GM04504 (cell line): ENCODE measurements around the gene NFYC.

Experiments
- DNase-seq: peaks from one replicate; pipeline ENCODE4 v3.0.0-alpha.2; 2012; ENCODE audit warnings: low read depth

NFYC gene

GRCh38 chr1:40783001-40783905 lies 91.7 kb downstream of the NFYC start, which contains the start of gene KCNQ4:
KCNQ4 (plus strand) TSS chr1:40783787; CDS start chr1:40784094, 307 bp downstream.
- no peak for DNase-seq

DNA sequence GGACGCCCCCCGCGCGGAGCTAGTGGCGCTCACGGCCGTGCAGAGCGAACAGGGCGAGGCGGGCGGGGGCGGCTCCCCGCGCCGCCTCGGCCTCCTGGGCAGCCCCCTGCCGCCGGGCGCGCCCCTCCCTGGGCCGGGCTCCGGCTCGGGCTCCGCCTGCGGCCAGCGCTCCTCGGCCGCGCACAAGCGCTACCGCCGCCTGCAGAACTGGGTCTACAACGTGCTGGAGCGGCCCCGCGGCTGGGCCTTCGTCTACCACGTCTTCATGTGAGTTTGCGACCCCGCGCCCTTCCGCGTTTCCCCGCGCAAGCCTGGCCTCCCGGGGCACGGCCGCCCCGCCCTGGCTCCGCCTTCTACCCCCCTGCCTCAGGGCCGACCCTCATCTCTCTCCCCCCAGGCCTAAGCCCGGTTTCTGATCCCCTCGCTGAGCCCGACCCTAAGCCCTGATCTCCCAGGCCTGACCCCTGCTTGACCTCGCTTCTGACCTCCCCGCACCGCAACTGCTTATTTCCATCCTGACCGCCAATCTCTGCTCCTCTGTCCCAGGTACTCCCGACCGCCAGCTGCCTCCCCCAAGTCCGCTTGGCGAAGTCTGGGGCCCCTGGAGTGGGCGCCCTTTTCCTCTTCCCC lies 92.8 kb downstream of the NFYC start:
- no peak for DNase-seq

DNA sequence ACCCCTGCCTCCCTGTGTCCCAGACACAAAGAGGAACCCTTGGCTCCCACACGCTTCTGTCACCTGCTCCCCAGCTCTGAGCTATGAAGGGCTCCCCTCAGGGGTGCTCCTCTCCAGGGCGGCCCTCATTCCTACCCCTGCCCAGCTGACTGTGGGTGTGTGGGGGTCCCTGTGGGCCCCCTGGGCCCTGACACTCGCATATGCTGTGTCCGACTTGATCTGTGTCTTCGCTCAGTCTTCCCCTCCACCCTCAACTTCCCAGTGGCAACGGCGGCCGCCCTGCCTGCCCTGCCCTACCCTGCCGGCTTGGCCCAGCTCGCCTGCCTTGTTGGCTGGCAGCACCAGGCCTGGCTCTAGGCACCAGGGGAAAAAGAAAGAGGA lies 93.3 kb downstream of the NFYC start:
- DNase-seq = no peak

DNA sequence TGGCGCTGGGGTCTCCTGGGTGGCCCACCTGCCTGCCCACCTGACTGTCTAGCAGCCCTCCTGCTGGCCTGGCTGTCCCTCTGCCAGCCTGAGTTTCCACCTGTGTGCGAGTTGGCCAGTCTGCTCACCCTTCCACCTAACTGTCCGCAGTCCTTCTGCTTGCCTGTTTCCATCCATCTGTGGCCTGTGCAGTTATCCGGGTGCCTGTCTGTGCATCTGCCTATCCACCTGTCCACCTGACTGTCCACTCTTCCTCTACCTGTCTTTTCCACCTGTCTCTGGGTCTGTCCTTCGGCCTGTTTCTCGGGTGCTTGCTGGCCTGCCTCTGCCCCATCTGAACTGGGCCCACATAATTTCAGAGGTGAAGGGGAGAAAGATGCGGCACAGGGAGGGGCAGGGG lies 93.9 kb downstream of the NFYC start:
- no peak for DNase-seq

GRCh38 chr1:40786171-40786994 lies 94.9 kb downstream of the NFYC start:
- DNase-seq = no peak

- DNase-seq = no peak
Observed at GRCh38 chr1:40786995-40787705, 95.6 kb downstream of the NFYC start.

DNA sequence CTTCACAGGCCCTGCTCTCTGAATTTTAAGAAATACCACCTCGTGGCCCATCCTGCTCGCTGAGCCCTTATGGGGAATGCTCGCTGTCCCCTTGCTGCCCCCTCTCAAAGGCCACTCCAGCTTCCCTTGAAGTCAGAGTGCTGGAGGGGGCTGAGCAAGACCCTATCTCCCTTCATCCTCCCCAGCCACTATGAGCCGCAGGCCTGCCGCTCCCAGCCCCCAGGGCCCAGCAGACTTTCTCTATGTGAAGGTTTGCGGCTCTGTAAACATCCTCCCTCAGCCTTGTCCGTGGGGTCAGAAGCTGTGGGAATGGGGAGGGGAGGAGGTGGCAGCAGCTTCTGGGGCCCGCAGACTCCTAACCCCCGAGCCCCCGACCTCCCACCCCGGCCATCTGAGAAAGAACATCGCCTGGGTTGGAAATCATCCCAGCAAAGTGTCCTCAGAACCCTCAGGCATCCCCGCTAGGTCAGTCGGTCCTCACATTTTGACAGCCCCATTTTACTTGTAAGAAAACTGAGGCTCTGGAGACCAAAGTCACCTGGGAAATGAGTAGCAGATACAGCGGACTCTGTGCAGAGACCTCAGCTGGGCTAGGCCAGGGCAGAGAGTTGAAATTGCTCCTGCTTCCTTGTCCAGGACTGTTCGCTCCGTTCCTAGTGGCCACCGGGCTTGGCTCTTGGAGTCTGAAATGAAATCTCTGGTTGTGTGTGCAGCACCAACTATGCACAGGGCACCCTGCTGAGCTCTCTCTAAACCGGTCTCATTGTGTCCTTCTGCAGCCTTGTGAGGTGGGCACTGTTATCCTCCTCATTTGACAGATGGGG lies 96.4 kb downstream of the NFYC start:
- no peak for DNase-seq

- no peak for DNase-seq
Observed at GRCh38 chr1:40788561-40789341, 97.2 kb downstream of the NFYC start.

GRCh38 chr1:40789342-40789598 lies 97.8 kb downstream of the NFYC start:
- no peak for DNase-seq

DNA sequence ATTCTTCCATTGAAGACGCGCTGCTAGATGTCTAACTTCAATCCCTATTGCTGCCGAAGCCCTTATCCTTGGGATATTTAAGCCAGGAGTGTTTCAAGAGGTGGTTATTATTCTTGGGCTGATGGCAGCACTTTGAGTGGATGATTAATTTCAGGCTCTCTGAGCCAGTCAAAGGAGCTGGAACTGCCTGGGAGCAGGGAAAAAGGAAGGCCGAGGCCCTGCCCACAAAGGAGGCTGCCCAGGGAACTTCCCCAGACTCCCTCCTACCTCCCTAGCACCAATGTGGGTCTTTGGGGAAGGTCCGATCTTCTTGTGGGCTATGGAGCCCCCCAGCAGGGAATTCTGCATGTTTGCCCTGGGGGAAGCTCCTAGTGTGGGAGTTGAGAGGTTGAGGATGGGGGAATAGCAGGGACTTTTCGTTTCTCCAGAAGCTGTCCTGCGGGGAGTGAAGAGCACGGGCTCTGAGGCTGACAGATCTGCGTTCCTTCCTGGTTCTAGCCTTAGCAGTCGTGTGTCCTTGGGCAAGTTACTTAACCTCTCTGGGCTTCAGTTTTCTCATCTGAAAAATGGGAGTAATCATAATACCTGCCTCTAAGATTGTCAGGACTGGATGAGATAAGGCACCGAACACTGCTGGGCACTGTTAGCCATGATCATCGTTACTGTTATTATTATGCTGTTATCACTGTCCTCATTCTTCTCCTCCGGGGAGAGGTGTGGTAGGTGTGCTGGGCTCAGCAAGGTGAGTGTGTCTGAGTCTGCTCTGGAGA lies 98.3 kb downstream of the NFYC start:
- no peak for DNase-seq

- no peak for DNase-seq
Observed at GRCh38 chr1:40792036-40792435, 100.5 kb downstream of the NFYC start.

- no peak for DNase-seq
Observed at GRCh38 chr1:40793617-40794016, 102.1 kb downstream of the NFYC start.

DNA sequence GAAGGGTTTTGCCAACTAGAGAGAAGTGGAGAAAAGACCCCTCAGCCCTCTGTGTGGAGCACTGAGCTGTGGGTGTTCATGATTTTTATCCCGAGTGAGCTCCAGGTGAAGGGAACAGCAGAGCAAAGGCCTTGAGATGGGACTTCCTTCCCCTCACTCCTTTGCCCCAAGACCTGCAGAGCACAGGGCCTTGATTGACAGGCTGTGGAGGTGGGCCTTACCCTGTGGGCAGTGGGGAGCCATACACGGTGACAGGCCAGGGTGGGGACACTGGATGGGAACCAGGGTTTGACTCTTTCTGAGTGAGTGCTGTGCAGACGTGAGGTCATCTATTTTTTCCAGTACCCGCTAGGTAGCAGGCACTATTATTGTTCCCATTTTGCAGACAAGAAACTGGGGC lies 102.5 kb downstream of the NFYC start:
- no peak for DNase-seq

DNA sequence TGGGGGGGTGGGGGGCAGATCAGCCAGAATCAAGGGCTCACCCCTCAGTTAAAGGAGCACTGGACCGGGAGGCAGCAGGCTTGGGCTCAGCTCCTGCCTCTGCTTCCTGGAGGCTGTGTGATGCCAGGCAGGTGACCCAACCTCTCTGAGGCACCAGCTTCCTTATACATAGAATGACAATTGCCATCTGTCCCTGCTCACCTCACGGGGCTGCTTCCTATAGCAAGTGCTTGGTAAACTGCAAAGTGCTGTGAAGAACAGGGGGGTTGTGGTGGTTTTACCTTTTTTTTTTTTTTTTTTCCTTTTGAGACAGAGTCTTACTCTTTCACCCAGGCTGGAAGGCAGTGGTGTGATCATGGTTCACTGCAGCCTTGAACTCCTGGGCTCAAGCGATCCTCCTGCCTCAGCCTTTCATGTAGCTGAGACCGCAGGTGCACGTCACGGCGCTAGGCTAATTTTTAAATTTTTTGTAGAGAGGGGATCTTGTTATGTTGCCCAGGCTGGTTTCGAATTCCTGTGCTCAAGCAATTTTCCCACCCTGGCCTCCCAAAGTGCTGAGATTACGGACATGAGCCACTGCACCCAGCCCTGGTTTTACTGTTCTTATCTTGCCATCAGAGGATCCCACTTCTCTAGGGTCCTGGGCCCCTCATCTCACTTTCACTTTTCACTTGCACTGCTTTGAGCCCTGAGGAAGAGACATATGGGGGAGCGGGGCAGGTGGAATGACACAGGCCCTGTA lies 103.6 kb downstream of the NFYC start:
- DNase-seq = no peak

GRCh38 chr1:40795811-40796586 lies 104.5 kb downstream of the NFYC start:
- no peak for DNase-seq

- DNase-seq = no peak
Observed at GRCh38 chr1:40796939-40797667, 105.6 kb downstream of the NFYC start.

DNA sequence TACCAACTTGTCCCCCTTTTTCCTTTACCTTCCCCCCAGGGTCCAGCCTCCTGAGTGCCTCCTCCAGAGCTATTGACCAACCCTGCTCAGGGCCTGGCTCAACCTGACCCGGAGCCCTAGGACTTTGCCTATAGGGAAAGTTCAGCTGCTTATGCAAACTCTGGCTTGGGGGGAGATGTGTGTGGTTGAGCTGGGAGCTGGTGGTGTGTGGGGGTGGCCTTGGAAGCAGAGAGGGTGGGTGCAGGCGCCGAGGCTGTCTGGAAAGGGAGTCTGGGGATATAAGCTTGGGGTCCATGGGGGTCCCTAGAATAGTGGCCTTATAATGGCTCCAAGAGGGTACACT lies 106.1 kb downstream of the NFYC start:
- no peak for DNase-seq
